ENCODE data around the gene CERK.
A peak's percentile ranks its signal among the peaks of the same experiment; 100 is the strongest.

The CERK gene

GRCh38 chr22:46764140-46764680 lies 26.2 kb upstream of the CERK start:
- no peak for DNase-seq

GRCh38 chr22:46763051-46763705 lies 25.1 kb upstream of the CERK start:
- peak in 1 of 2 donors; percentile 55 for DNase-seq

GRCh38 chr22:46762238-46763050 lies 24.4 kb upstream of the CERK start, which contains the start of gene TBC1D22A:
TSS of gene TBC1D22A (plus strand) at chr22:46762650. CDS start at chr22:46762787, 137 bp downstream.
- DNase-seq, result peak; percentile 85 to 89

GRCh38 chr22:46761539-46762237 lies 23.6 kb upstream of the CERK start:
- no peak for DNase-seq

GRCh38 chr22:46761017-46761416 lies 23.0 kb upstream of the CERK start:
- DNase-seq, result no peak

- DNase-seq, result peak in 1 of 2 donors; percentile 41
Observed at GRCh38 chr22:46758867-46759290, 20.8 kb upstream of the CERK start.

GRCh38 chr22:46758121-46758520 lies 20.1 kb upstream of the CERK start:
- DNase-seq, result no peak

GRCh38 chr22:46757104-46757503 lies 19.1 kb upstream of the CERK start:
- no peak for DNase-seq

GRCh38 chr22:46756097-46756496 lies 18.0 kb upstream of the CERK start:
- DNase-seq, result no peak

- DNase-seq, result no peak
Observed at GRCh38 chr22:46755525-46755924, 17.5 kb upstream of the CERK start.

- no peak for DNase-seq
Observed at GRCh38 chr22:46754826-46755225, 16.8 kb upstream of the CERK start.

- DNase-seq, result peak; percentile 81 to 100
Observed at GRCh38 chr22:46754110-46754799, 16.2 kb upstream of the CERK start.

- no peak for DNase-seq
Observed at GRCh38 chr22:46753761-46754109, 15.7 kb upstream of the CERK start.

- no peak for DNase-seq
Observed at GRCh38 chr22:46753360-46753759, 15.3 kb upstream of the CERK start.

- no peak for DNase-seq
Observed at GRCh38 chr22:46752988-46753310, 14.9 kb upstream of the CERK start.

GRCh38 chr22:46752286-46752987 lies 14.4 kb upstream of the CERK start:
- DNase-seq, result no peak

- no peak for DNase-seq
Observed at GRCh38 chr22:46750863-46751443, 12.9 kb upstream of the CERK start.

GRCh38 chr22:46750530-46750800 lies 12.4 kb upstream of the CERK start:
- no peak for DNase-seq

- DNase-seq, result no peak
Observed at GRCh38 chr22:46749682-46750529, 11.9 kb upstream of the CERK start.

- peak; percentile 7 to 98 for DNase-seq
Observed at GRCh38 chr22:46748908-46749675, 11.0 kb upstream of the CERK start.

All from bone marrow (tissue), 2 donors.